Germinal center (tissue), 1 donor: ENCODE results near the gene DMBX1.

Source experiments
- DNase-seq: peaks from one replicate; pipeline ENCODE4 v3.0.0; 2012; ENCODE audit warnings: mixed read lengths, low spot score

DMBX1 gene

GRCh38 chr1:46525253-46525983, 35.8 kb downstream of the DMBX1 start:
- DNase-seq: no peak

- DNase-seq: no peak
Measured at GRCh38 chr1:46526013-46526690, 36.5 kb downstream of the DMBX1 start.

- DNase-seq: no peak
Measured at GRCh38 chr1:46526691-46527291, 37.2 kb downstream of the DMBX1 start.

GRCh38 chr1:46527474-46528296, 38.0 kb downstream of the DMBX1 start:
- DNase-seq: peak; percentile 78

GRCh38 chr1:46528297-46528955, 38.8 kb downstream of the DMBX1 start:
- DNase-seq: no peak

GRCh38 chr1:46529031-46529630, 39.5 kb downstream of the DMBX1 start:
- DNase-seq: no peak

- no peak for DNase-seq
Measured at GRCh38 chr1:46530311-46530710, 40.7 kb downstream of the DMBX1 start.

- DNase-seq: no peak
Measured at GRCh38 chr1:46530791-46531409, 41.3 kb downstream of the DMBX1 start.

- DNase-seq: no peak
Measured at GRCh38 chr1:46532095-46532494, 42.5 kb downstream of the DMBX1 start.

GRCh38 chr1:46532498-46533178, 43.0 kb downstream of the DMBX1 start:
- DNase-seq: peak; percentile 84

- peak; percentile 54 for DNase-seq
Measured at GRCh38 chr1:46533179-46533864, 43.7 kb downstream of the DMBX1 start.

- no peak for DNase-seq
Measured at GRCh38 chr1:46535063-46535462, 45.4 kb downstream of the DMBX1 start.

- no peak for DNase-seq
Measured at GRCh38 chr1:46536527-46536926, 46.9 kb downstream of the DMBX1 start.

- no peak for DNase-seq
Measured at GRCh38 chr1:46537651-46538050, 48.0 kb downstream of the DMBX1 start.

GRCh38 chr1:46538147-46538546, 48.5 kb downstream of the DMBX1 start:
- DNase-seq: no peak
